Loucy (cell line): ENCODE measurements around the gene SLC25A26.
A peak's percentile ranks its signal among the peaks of the same experiment; 100 is the strongest.

Source experiments
- H2AFZ ChIP-seq: fragments of 200-600 bp; sonication (generic); 2 replicates; pipeline ENCODE4 v1.6.0; 2016; ENCODE audit warnings: antibody characterized with exemption, mild to moderate bottlenecking, low read length, moderate library complexity
- H3F3A ChIP-seq: fragments of 200-600 bp; 2 replicates; pipeline ENCODE4 v1.6.0; 2016; ENCODE audit warnings: antibody characterized with exemption, low read depth, mild to moderate bottlenecking
- H3K27me3 ChIP-seq: fragments of 200-600 bp; sonication (generic); 2 replicates; pipeline ENCODE4 v1.6.1; 2014; ENCODE audit warnings: low read length, mild to moderate bottlenecking; ENCODE audit not compliant: insufficient read depth, poor library complexity, severe bottlenecking
- H3K36me3 ChIP-seq: fragments of 200-600 bp; sonication (generic); 2 replicates; pipeline ENCODE4 v1.6.1; 2016; ENCODE audit warnings: low read length; ENCODE audit not compliant: insufficient read depth
- H3K4me1 ChIP-seq: fragments of 200-600 bp; sonication (generic); 2 replicates; pipeline ENCODE4 v1.5.1; 2014; ENCODE audit warnings: low read length, mild to moderate bottlenecking; ENCODE audit not compliant: insufficient read depth, poor library complexity, severe bottlenecking
- H3K4me2 ChIP-seq: fragments of 200-600 bp; sonication (generic); 2 replicates; pipeline ENCODE4 v1.6.0; 2014; ENCODE audit warnings: antibody characterized with exemption, low read length, low read depth, mild to moderate bottlenecking; ENCODE audit not compliant: poor library complexity, severe bottlenecking
- H3K4me3 ChIP-seq: fragments of 200-600 bp; sonication (generic); 2 replicates; pipeline ENCODE4 v1.5.1; 2014; ENCODE audit warnings: low read length, mild to moderate bottlenecking, mixed read lengths; ENCODE audit not compliant: poor library complexity, severe bottlenecking
- H3K79me2 ChIP-seq: fragments of 200-600 bp; sonication (generic); 2 replicates; pipeline ENCODE4 v1.6.1; 2014; ENCODE audit warnings: low read length; ENCODE audit not compliant: insufficient read depth
- H3K9ac ChIP-seq: fragments of 200-600 bp; sonication (generic); 2 replicates; pipeline ENCODE4 v1.6.0; 2014; ENCODE audit warnings: mild to moderate bottlenecking, low read depth, low read length, moderate library complexity; ENCODE audit not compliant: poor library complexity, severe bottlenecking
- H3K9me2 ChIP-seq: fragments of 200-600 bp; sonication (generic); replicated peaks from 2 replicates; pipeline ENCODE4 v1.6.1; 2016; ENCODE audit warnings: low read depth, low read length, mixed read lengths
- H3K9me3 ChIP-seq: fragments of 200-600 bp; sonication (generic); 2 replicates; pipeline ENCODE4 v1.6.1; 2014; ENCODE audit warnings: mild to moderate bottlenecking, antibody characterized with exemption, low read length, low read depth; ENCODE audit not compliant: insufficient read depth
- H4K20me1 ChIP-seq: fragments of 200-600 bp; sonication (generic); 2 replicates; pipeline ENCODE4 v1.6.0; 2014; ENCODE audit warnings: antibody characterized with exemption, low read length, mild to moderate bottlenecking; ENCODE audit not compliant: insufficient read depth, poor library complexity, severe bottlenecking
- CTCF ChIP-seq: fragments of 200-600 bp; sonication (generic); conservative IDR thresholded peaks from 2 replicates; pipeline ENCODE4 v1.5.1; 2014; ENCODE audit warnings: mild to moderate bottlenecking, antibody characterized with exemption, low read length
- EZH2phosphoT487 ChIP-seq: fragments of 200-600 bp; IDR thresholded peaks from 2 replicates; pipeline ENCODE4 v1.6.1; 2018; ENCODE audit warnings: antibody characterized with exemption, mild to moderate bottlenecking, moderate library complexity, borderline replicate concordance

The SLC25A26 gene

DNA sequence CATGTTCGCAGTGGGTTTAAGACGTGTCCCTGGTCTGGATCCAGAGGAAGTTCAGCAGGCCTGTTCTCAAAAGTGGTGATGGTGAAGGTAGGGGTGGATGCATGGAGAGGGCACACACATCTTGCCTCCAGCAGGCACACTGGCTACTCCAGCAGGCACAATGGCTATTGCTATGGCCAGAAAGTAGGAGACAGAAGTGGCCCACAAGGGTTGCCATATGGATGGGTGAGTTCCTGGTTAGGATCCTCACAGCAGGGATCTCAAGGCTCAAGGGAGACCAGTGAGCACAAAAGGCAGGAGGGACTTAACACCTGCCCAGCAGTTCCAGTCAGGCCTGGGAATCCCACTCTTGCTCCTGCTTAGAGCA is 172.1 kb downstream of the SLC25A26 start:
- H3K9me2 ChIP-seq: no peaks in the 10 kb centered on the region
- H3K4me2 ChIP-seq: peak overlapping the region; percentile 87
- H3K4me3 ChIP-seq: peak overlapping the region; percentile 72
- no peaks in the 10 kb centered on the region for H3K27me3 ChIP-seq
- H4K20me1 ChIP-seq: no peaks in the 10 kb centered on the region
- H3K4me1 ChIP-seq: peaks cover 67% of the 10 kb centered on the region
- TF ChIP-seq EZH2phosphoT487 (no peak), CTCF (no peak)
- peaks cover 63% of the 10 kb centered on the region; the same call in 1 of the 2 replicates for H3K36me3 ChIP-seq
- H3K9ac ChIP-seq: peak overlapping the region; percentile 71
- H3K9me3 ChIP-seq: no peaks in the 10 kb centered on the region
- H3K79me2 ChIP-seq: peaks cover 48% of the 10 kb centered on the region
- peaks cover 25% of the 10 kb centered on the region for H3F3A ChIP-seq
- H2AFZ ChIP-seq: no peak overlapping the region

DNA sequence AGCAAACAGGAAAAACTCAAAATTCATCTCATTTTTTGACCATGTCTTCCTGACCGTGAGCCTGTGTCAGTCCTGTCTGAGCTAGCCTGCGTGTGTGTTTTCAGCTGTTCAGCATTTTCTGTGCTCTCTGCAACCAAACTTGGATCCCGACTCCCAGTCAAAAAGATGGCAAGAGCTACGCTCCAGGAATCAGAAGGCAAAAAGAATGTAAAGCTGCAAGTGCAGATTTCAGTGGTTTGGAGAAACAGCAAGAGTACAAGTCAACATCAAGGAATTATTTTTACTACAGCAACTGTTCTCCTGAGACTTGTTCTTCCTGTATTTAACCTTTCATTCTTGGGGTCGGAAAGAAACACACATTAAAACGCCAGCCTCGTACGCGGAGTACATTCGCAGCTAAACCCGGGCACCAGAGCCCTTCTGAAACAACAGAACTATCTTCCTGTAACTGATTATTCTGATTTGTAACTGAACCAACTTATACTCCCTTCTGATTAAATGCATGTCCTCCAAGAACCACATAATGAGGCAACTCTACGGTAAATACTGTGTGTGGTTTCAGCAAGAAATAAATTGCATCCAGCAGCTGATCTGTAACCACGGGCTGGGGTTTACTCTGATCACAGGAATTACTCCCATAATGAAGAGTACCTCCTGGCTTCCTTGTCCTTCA is 172.7 kb downstream of the SLC25A26 start:
- H3K9ac ChIP-seq: peak overlapping the region; percentile 71
- peak overlapping the region; percentile 87 for H3K4me2 ChIP-seq

DNA sequence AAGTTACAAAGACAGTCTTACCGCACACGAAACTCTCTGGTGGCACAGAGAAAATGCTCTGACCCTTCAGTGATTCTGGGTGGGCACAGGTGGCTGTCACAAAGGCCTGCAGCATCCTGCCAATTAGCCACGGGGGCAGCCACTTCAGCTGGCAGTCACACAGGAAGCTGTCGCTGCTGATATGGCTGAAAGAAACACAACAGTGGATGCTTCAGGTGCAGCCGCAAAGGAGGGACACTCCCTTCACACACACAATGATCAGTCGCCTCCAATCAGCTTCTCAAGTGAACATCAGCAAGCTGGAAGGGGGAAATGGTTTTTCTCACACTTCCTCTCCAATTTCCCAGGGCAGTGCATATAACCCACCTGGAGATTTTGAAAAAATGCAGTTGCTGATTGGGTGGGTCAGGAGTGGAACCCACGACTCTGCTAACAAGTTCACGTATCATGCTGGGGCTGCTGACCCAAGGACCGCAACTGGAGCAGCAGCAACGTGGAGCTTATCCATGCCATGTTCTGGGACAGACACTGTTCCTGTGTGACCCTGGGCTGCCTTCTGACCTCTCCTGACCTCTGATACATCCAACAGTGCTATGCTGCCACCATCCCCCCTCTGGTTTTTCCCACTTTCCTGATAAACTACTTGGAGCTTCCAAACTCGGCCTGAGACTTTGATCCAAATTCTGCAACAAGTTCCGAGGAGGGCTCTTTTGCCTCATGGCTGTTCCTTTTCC is 173.4 kb downstream of the SLC25A26 start:
- peak overlapping the region; percentile 71 for H3K9ac ChIP-seq
- no peak overlapping the region for H2AFZ ChIP-seq
- H3K4me2 ChIP-seq: peak overlapping the region; percentile 87
- peaks cover 25% of the 10 kb centered on the region for H3F3A ChIP-seq
- no peaks in the 10 kb centered on the region for H3K9me2 ChIP-seq
- H3K4me3 ChIP-seq: peak overlapping the region; percentile 72
- no peaks in the 10 kb centered on the region for H3K27me3 ChIP-seq
- H3K4me1 ChIP-seq: peaks cover 55% of the 10 kb centered on the region
- TF ChIP-seq EZH2phosphoT487 (no peak), CTCF (no peak)
- no peaks in the 10 kb centered on the region for H3K9me3 ChIP-seq
- H4K20me1 ChIP-seq: no peaks in the 10 kb centered on the region
- H3K36me3 ChIP-seq: peaks cover 65% of the 10 kb centered on the region; the same call in 1 of the 2 replicates
- peaks cover 36% of the 10 kb centered on the region for H3K79me2 ChIP-seq

More for the DNA sequence above, 172.7 kb downstream of the SLC25A26 start:
- H3K36me3 ChIP-seq: peaks cover 65% of the 10 kb centered on the region; the same call in 1 of the 2 replicates
- no peaks in the 10 kb centered on the region for H3K9me3 ChIP-seq
- no peaks in the 10 kb centered on the region for H4K20me1 ChIP-seq
- peaks cover 62% of the 10 kb centered on the region for H3K4me1 ChIP-seq
- H3K9me2 ChIP-seq: no peaks in the 10 kb centered on the region
- H3K27me3 ChIP-seq: no peaks in the 10 kb centered on the region
- no peak for TF ChIP-seq CTCF
- no peak for TF ChIP-seq EZH2phosphoT487
- peaks cover 25% of the 10 kb centered on the region for H3F3A ChIP-seq
- H2AFZ ChIP-seq: no peak overlapping the region
- H3K4me3 ChIP-seq: peak overlapping the region; percentile 72
- H3K79me2 ChIP-seq: peaks cover 43% of the 10 kb centered on the region
